DOHH2 (cell line): ENCODE measurements around the gene SH2D2A.

Experiments used
- CTCF ChIP-seq: fragments of 200-600 bp; sonication (generic); IDR thresholded peaks from one replicate; pipeline ENCODE4 v1.5.1; 2014; ENCODE audit warnings: antibody characterized with exemption, mild to moderate bottlenecking, low read depth, low read length; ENCODE audit not compliant: poor library complexity, severe bottlenecking
- EZH2phosphoT487 ChIP-seq: fragments of 200-600 bp; sonication (generic); IDR thresholded peaks from 2 replicates; pipeline ENCODE4 v1.6.1; 2017; ENCODE audit warnings: borderline replicate concordance, mild to moderate bottlenecking, antibody characterized with exemption, low read length, moderate library complexity, mixed read lengths

DNA sequence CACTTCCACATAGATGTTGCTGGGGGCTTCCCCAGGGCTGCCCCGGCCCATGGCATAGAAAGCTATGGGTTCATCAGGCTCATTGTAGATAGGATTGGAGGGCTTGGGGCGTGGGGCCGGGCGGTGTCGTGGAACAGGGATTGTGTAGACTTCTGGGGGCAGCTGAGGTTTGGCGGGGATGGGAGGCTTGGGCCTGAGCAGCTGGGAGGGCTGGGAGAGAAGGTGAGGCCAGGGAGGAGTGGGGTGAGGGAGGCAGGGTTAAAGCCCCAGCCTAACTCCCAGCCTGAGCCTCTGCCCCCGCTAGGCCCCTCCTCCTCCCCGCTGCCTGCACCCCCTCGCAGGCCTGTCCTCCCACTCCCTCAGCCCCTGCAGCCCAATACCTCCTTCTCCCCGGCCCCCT is 7.4 kb downstream of the SH2D2A start:
- TF ChIP-seq EZH2phosphoT487 (no peak), CTCF (no peak)
